HCEC 1CT (cell line): Measurements from ENCODE around the gene LTV1.
A peak's percentile ranks its signal among the peaks of the same experiment; 100 is the strongest.

ENCODE experiments used
- DNase-seq: peaks from one replicate; pipeline ENCODE4 v3.0.0-alpha.2; 2017

LTV1 gene

GRCh38 chr6:143896126-143896860 lies 53.2 kb downstream of the LTV1 start:
- no peak for DNase-seq

GRCh38 chr6:143900358-143900757 lies 57.2 kb downstream of the LTV1 start:
- DNase-seq, result no peak

DNA sequence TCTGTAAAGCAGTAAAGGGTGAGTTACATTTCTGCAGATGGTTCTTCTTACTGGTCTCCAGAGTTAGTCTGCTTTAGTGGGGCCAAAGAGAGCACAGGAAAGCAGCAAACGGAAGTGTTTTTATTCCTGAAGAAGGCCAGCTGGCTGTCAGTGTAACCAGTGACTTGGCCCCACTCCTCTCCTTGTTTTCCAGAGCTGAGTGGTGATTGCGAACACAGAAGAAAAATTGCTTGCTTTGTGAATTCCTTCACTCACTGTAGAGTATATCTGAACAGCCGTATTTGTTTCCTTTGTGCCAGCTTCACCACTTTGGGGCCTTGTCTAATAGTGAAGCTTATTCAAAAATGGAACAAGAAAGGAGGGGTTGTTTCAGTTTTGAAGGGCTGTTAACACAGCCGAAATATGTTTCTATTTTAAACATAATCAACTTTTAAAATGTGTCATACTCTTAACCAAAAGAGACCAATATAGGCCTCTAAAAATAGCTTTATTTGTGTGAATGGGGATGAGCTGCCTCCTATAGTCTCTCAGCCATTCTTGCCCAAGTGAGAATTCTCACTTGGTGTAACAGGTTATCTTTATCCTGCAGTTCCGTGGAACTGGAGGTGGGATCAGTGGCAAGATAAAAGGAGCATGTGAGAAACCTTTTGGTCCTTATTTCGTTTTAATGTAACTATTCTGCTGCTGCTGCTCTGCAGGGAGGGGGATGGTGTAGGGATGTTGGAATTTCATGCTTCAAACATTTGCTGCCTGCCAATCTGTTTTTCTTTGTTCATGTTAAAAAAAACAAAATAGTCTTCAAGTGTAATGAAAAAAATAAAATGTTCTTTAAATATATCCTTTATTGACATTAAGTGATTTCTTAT lies 59.0 kb downstream of the LTV1 start:
- peak; percentile 11 for DNase-seq

- no peak for DNase-seq
These were observed 59.7 kb downstream of the LTV1 start for GRCh38 chr6:143902827-143903226.

DNA sequence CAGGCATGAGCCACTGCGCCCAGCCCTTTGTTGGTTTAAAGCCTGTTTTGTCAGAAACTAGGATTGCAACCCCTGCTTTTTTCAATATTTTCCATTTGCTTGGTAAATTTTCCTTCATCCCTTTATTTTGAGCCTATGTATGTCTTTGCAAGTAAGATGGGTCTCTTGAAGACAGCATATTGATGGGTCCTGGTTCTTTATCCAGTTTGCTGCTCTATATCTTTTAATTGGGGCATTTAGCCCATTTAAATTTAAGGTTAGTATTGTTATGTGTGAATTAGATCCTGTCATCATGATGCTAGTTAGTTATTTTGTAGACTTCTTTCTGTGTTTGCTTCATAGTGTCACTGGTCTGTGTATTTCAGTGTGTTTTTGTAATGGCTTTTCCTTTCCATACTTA lies 67.9 kb downstream of the LTV1 start:
- no peak for DNase-seq

- DNase-seq, result no peak
These were observed 69.5 kb downstream of the LTV1 start for GRCh38 chr6:143912671-143913070.
